ENCODE measurements around the gene KCNQ2. TPM values are rescaled to one million over a fixed set of nuclear protein-coding genes. Genes with fewer than 3 reads are reported as not detected.

Gene KCNQ2
- total RNA-seq, 1 experiment from 2014 or later, result not detected

DNA sequence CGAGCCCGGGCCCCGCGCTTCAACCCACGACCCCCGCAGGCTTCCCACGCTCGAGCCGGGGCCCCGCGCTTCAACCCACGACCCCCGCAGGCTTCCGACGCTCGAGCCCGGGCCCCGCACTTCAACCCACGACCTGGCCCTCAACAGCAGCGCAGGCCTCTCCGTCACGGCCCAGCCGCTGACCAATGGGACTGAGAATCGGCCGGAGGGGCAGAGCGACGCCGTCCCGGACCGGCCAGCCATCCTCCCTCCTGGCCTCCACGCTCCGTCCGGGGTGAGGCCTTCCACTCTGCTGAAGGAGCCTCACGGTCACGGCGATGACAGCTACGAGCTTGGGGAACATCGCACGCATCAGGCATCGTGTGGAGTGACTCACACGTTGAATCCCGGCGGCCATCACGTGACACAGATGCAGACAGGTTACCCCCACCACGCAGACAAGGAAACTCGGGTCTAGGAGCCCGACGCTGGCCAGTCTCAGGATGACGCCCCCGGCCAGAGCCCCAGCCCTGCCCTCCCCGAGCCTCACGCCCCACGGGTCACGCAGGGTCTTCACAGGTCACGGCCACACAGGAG, 6.1 kb downstream of the KCNQ2 start:
- no peak for DNase-seq
- Histone ChIP-seq H3K9me2 (replicated peaks; ENCODE audit: insufficient read depth, low read length) (no peaks in the 10 kb centered on the region), H3K27me3 (ENCODE audit: low read length) (no peaks in the 10 kb centered on the region), H3K4me3 (ENCODE audit: low read length) (no peak overlapping the region), H3K9ac (ENCODE audit: low read length) (no peak overlapping the region), H3K27ac (ENCODE audit: low read length) (no peak overlapping the region), H3K36me3 (ENCODE audit: insufficient read depth, low read length) (no peaks in the 10 kb centered on the region), H3K79me2 (ENCODE audit: low read length) (no peaks in the 10 kb centered on the region), H3K4me2 (ENCODE audit: low read depth, low read length, poor library complexity, severe bottlenecking) (no peak overlapping the region), H3K4me1 (ENCODE audit: low read length) (no peaks in the 10 kb centered on the region), H3K9me3 (ENCODE audit: low read length) (no peaks in the 10 kb centered on the region), H4K20me1 (ENCODE audit: insufficient read depth, low read depth, low read length) (no peaks in the 10 kb centered on the region), H2AFZ (ENCODE audit: low read length) (no peak overlapping the region)

- Histone ChIP-seq H3K27me3 (ENCODE audit: low read length) (no peaks in the 10 kb centered on the region), H3K9ac (ENCODE audit: low read length) (no peak overlapping the region), H3K4me2 (ENCODE audit: low read depth, low read length, poor library complexity, severe bottlenecking) (no peak overlapping the region), H4K20me1 (ENCODE audit: insufficient read depth, low read depth, low read length) (no peaks in the 10 kb centered on the region), H3K4me3 (ENCODE audit: low read length) (no peak overlapping the region), H3K79me2 (ENCODE audit: low read length) (no peaks in the 10 kb centered on the region), H3K9me3 (ENCODE audit: low read length) (no peaks in the 10 kb centered on the region), H3K27ac (ENCODE audit: low read length) (no peak overlapping the region), H3K4me1 (ENCODE audit: low read length) (no peaks in the 10 kb centered on the region), H2AFZ (ENCODE audit: low read length) (no peak overlapping the region), H3K9me2 (replicated peaks; ENCODE audit: insufficient read depth, low read length) (no peaks in the 10 kb centered on the region), H3K36me3 (ENCODE audit: insufficient read depth, low read length) (no peaks in the 10 kb centered on the region)
- DNase-seq, result no peak
These were observed 6.8 kb downstream of the KCNQ2 start for GRCh38 chr20:63465380-63466249.

DNA sequence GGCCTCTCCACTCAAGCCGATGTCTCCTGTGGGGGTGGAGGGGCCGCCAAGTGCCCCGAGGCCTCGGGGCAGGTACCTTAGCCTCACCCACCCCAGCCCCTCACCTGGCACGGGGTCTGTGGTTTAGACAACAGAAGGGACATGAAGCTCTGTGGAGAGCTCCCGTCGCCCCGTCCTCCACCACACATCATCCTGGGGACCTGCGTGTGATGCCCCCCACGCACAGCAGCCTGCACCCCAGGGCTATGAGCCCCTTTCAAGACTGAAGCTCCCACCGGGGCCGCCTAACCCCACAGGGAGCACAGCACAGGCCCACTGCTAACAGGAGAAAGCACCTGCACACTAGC, 8.2 kb downstream of the KCNQ2 start:
- H3K9ac ChIP-seq (ENCODE audit: low read length), result no peak overlapping the region
- H3K27me3 ChIP-seq (ENCODE audit: low read length), result no peaks in the 10 kb centered on the region
- H3K9me2 ChIP-seq (replicated peaks; ENCODE audit: insufficient read depth, low read length), result no peaks in the 10 kb centered on the region
- H3K27ac ChIP-seq (ENCODE audit: low read length), result no peak overlapping the region
- no peaks in the 10 kb centered on the region for H3K36me3 ChIP-seq (ENCODE audit: insufficient read depth, low read length)
- H3K4me1 ChIP-seq (ENCODE audit: low read length), result no peaks in the 10 kb centered on the region
- DNase-seq, result no peak
- no peak overlapping the region for H3K4me2 ChIP-seq (ENCODE audit: low read depth, low read length, poor library complexity, severe bottlenecking)
- H3K79me2 ChIP-seq (ENCODE audit: low read length), result no peaks in the 10 kb centered on the region
- no peaks in the 10 kb centered on the region for H3K9me3 ChIP-seq (ENCODE audit: low read length)
- no peak overlapping the region for H3K4me3 ChIP-seq (ENCODE audit: low read length)
- no peaks in the 10 kb centered on the region for H4K20me1 ChIP-seq (ENCODE audit: insufficient read depth, low read depth, low read length)
- no peak overlapping the region for H2AFZ ChIP-seq (ENCODE audit: low read length)

DNA sequence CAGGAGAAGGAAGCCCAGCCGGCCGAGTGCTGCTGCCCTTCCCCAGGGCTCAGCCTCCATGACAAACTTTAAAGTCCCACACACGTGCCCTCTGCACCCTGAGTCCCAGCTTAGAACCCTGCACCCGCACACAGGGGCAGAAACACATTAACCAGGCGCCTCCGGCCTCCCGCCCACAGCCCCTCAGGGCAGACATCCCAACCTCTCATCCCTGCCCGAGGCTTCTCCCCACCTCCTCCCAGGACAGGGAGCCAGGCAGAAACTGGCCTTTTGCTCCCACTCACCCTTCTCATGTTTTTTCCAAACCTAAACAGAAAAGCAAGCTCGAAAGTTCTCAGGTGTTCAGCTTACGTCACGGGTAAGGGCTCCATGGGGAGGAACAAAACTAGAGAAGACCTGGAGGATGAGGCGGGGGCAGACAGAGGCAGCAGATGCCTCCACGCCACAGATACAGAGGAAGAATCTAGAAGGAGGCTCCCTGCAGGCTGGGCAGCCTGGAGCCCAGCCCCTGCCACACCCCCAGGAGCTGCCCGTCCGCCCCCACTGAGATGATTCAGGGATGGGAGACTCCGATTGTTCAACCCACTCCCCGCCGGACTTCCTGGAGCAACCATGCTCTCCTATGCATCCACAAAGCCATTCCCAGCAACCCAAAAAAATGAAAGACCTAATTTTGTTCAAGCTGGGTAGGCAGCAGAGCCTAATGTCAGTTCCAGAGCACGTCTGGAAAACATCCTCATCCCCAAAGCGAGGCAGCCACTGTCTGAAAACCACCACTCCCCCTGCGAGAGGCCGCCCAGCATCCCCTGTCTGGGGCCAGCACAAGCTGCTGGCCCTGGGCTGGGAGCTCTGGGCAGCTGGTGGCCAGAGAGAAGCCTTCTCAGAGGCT, 8.8 kb downstream of the KCNQ2 start:
- Histone ChIP-seq H3K9ac (ENCODE audit: low read length) (no peak overlapping the region), H3K27ac (ENCODE audit: low read length) (no peak overlapping the region), H3K4me1 (ENCODE audit: low read length) (no peaks in the 10 kb centered on the region), H3K9me3 (ENCODE audit: low read length) (no peaks in the 10 kb centered on the region), H2AFZ (ENCODE audit: low read length) (no peak overlapping the region), H3K4me3 (ENCODE audit: low read length) (no peak overlapping the region), H3K27me3 (ENCODE audit: low read length) (no peaks in the 10 kb centered on the region), H3K9me2 (replicated peaks; ENCODE audit: insufficient read depth, low read length) (no peaks in the 10 kb centered on the region), H3K79me2 (ENCODE audit: low read length) (no peaks in the 10 kb centered on the region), H4K20me1 (ENCODE audit: insufficient read depth, low read depth, low read length) (no peaks in the 10 kb centered on the region), H3K4me2 (ENCODE audit: low read depth, low read length, poor library complexity, severe bottlenecking) (no peak overlapping the region), H3K36me3 (ENCODE audit: insufficient read depth, low read length) (no peaks in the 10 kb centered on the region)
- no peak for DNase-seq

DNA sequence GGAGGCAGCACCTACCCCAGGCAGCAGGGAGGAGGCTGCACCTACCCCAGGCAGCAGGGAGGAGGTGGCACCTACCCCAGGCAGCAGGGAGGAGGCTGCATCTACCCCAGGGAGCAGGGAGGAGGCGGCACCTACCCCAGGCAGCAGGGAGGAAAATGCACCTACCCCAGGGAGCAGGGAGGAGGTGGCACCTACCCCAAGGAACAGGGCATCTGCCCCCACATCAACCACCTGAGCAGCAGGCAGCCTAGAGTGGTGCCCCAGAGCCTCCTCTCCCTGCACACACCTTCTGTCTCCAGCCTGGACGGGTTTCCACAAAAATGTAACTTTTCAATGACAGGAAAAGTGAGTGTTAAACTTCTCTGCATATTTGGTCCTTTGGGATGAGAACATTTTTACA, 10.2 kb downstream of the KCNQ2 start:
- no peak for DNase-seq
- no peaks in the 10 kb centered on the region for H3K79me2 ChIP-seq (ENCODE audit: low read length)
- H2AFZ ChIP-seq (ENCODE audit: low read length), result no peak overlapping the region
- peaks cover 4% of the 10 kb centered on the region; the same call in 1 of the 2 replicates for H3K4me1 ChIP-seq (ENCODE audit: low read length)
- H3K4me3 ChIP-seq (ENCODE audit: low read length), result no peak overlapping the region
- H3K36me3 ChIP-seq (ENCODE audit: insufficient read depth, low read length), result no peaks in the 10 kb centered on the region
- H3K9me3 ChIP-seq (ENCODE audit: low read length), result no peaks in the 10 kb centered on the region
- H3K9me2 ChIP-seq (replicated peaks; ENCODE audit: insufficient read depth, low read length), result no peaks in the 10 kb centered on the region
- no peak overlapping the region for H3K4me2 ChIP-seq (ENCODE audit: low read depth, low read length, poor library complexity, severe bottlenecking)
- no peaks in the 10 kb centered on the region for H4K20me1 ChIP-seq (ENCODE audit: insufficient read depth, low read depth, low read length)
- no peak overlapping the region for H3K9ac ChIP-seq (ENCODE audit: low read length)
- no peaks in the 10 kb centered on the region for H3K27me3 ChIP-seq (ENCODE audit: low read length)
- no peak overlapping the region for H3K27ac ChIP-seq (ENCODE audit: low read length)

GRCh38 chr20:63461104-63461763, 11.2 kb downstream of the KCNQ2 start:
- H3K9me3 ChIP-seq (ENCODE audit: low read length), result no peaks in the 10 kb centered on the region
- no peaks in the 10 kb centered on the region for H3K27me3 ChIP-seq (ENCODE audit: low read length)
- no peaks in the 10 kb centered on the region for H3K36me3 ChIP-seq (ENCODE audit: insufficient read depth, low read length)
- H3K27ac ChIP-seq (ENCODE audit: low read length), result no peak overlapping the region
- no peak overlapping the region for H3K4me3 ChIP-seq (ENCODE audit: low read length)
- no peaks in the 10 kb centered on the region for H3K9me2 ChIP-seq (replicated peaks; ENCODE audit: insufficient read depth, low read length)
- no peak overlapping the region for H2AFZ ChIP-seq (ENCODE audit: low read length)
- H3K79me2 ChIP-seq (ENCODE audit: low read length), result no peaks in the 10 kb centered on the region
- H3K9ac ChIP-seq (ENCODE audit: low read length), result no peak overlapping the region
- H4K20me1 ChIP-seq (ENCODE audit: insufficient read depth, low read depth, low read length), result no peaks in the 10 kb centered on the region
- DNase-seq, result peak; percentile 68
- H3K4me1 ChIP-seq (ENCODE audit: low read length), result peaks cover 4% of the 10 kb centered on the region; the same call in 1 of the 2 replicates
- no peak overlapping the region for H3K4me2 ChIP-seq (ENCODE audit: low read depth, low read length, poor library complexity, severe bottlenecking)

GRCh38 chr20:63459070-63459380, 13.4 kb downstream of the KCNQ2 start:
- Histone ChIP-seq H3K4me2 (ENCODE audit: low read depth, low read length, poor library complexity, severe bottlenecking) (no peak overlapping the region), H3K27ac (ENCODE audit: low read length) (no peak overlapping the region), H3K9me3 (ENCODE audit: low read length) (no peaks in the 10 kb centered on the region), H2AFZ (ENCODE audit: low read length) (no peak overlapping the region), H3K36me3 (ENCODE audit: insufficient read depth, low read length) (no peaks in the 10 kb centered on the region), H3K9me2 (replicated peaks; ENCODE audit: insufficient read depth, low read length) (no peaks in the 10 kb centered on the region), H3K27me3 (ENCODE audit: low read length) (no peaks in the 10 kb centered on the region), H3K4me3 (ENCODE audit: low read length) (no peak overlapping the region), H3K9ac (ENCODE audit: low read length) (no peak overlapping the region), H3K79me2 (ENCODE audit: low read length) (no peaks in the 10 kb centered on the region), H4K20me1 (ENCODE audit: insufficient read depth, low read depth, low read length) (no peaks in the 10 kb centered on the region), H3K4me1 (ENCODE audit: low read length) (peaks cover 4% of the 10 kb centered on the region; the same call in 1 of the 2 replicates)
- no peak for DNase-seq

Measured in Karpas-422 (cell line).